Panc1 (cell line): ENCODE results near the gene PKD1. TPM values are rescaled to one million over a fixed set of nuclear protein-coding genes. Genes with fewer than 3 reads are reported as not detected.

Experiments used
- ATAC-seq: fragments of 200-7000 bp; cut with Tn5 transposase; 2 replicates; pipeline ENCODE4 v1.9.1; 2020; ENCODE audit warnings: mild to moderate bottlenecking, moderate library complexity
- BruUV-seq: library from RNA; stranded (reverse); fragments of 400-500 nt; replicated peaks from 2 replicates; lab custom pipeline; 2021; lab: Mats Ljungman, UMichigan
- CTCF ChIA-PET: fragments of 300-600 bp; sonication (Branson Sonifier 250); formaldehyde crosslinking; loops from one replicate; lab custom pipeline; 2022; ENCODE audit warnings: antibody characterized with exemption; lab: Charles Lee
- POLR2A ChIA-PET: fragments of 300-600 bp; sonication (Branson Sonifier 250); formaldehyde crosslinking; loops from one replicate; lab custom pipeline; 2022; ENCODE audit warnings: antibody characterized with exemption; lab: Charles Lee
- DNase-seq: peaks from one replicate; pipeline ENCODE4 v3.0.0-alpha.2; 2010; ENCODE audit warnings: low read depth, low spot score
- H3K27ac ChIP-seq: 2 replicates; pipeline ENCODE4 v1.5.1; 2011; ENCODE audit warnings: mild to moderate bottlenecking, low read length, inconsistent platforms
- H3K27me3 ChIP-seq: fragments of 200-500 bp; sonication (Bioruptor generic); 2 replicates; pipeline ENCODE4 v1.6.0; 2014; ENCODE audit warnings: low read length, inconsistent platforms; ENCODE audit not compliant: control insufficient read depth, insufficient read depth
- H3K36me3 ChIP-seq: fragments of 200-500 bp; sonication (Bioruptor generic); 2 replicates; pipeline ENCODE4 v1.5.1; 2014; ENCODE audit warnings: inconsistent platforms, mild to moderate bottlenecking, low read length, moderate library complexity; ENCODE audit not compliant: control insufficient read depth, insufficient read depth
- H3K4me1 ChIP-seq: 2 replicates; pipeline ENCODE4 v1.5.1; 2011; ENCODE audit warnings: inconsistent platforms, mild to moderate bottlenecking, low read length, moderate library complexity; ENCODE audit not compliant: control insufficient read depth, insufficient read depth
- H3K4me3 ChIP-seq, 2 experiments: 2 replicates each; pipeline ENCODE4 v1.5.1; 2011 to 2012; ENCODE audit warnings: low read depth in 2 of 2, low read length in 2 of 2, mild to moderate bottlenecking in 2 of 2, inconsistent platforms in 1 of 2, moderate library complexity in 1 of 2
- H3K9me3 ChIP-seq: fragments of 200-500 bp; sonication (Bioruptor generic); 2 replicates; pipeline ENCODE4 v1.5.1; 2014; ENCODE audit warnings: low read depth, mild to moderate bottlenecking, inconsistent platforms, low read length, moderate library complexity; ENCODE audit not compliant: control insufficient read depth, insufficient read depth
- POLR2AphosphoS5 ChIP-seq: IDR thresholded peaks from 2 replicates; pipeline ENCODE4 v1.6.1; 2012; ENCODE audit warnings: mild to moderate bottlenecking, low read depth, low read length, moderate library complexity
- SIN3A ChIP-seq: IDR thresholded peaks from 2 replicates; pipeline ENCODE4 v1.6.1; 2012; ENCODE audit warnings: low read depth, mild to moderate bottlenecking, low read length, moderate library complexity, borderline replicate concordance; ENCODE audit not compliant: insufficient read depth
- TCF7L2 ChIP-seq: IDR thresholded peaks from 2 replicates; pipeline ENCODE4 v1.6.1; 2011; ENCODE audit warnings: mild to moderate bottlenecking, low read depth, low read length, inconsistent platforms
- in situ Hi-C: cut with HindIII; loops from 2 replicates; pipeline ENCODE4 v1.10.0; 2016; ENCODE audit warnings: low sequenced_read_pairs, low pct_unique_long_range_greater_than_20kb
- intact Hi-C: fragments of 100-400 bp; cut with micrococcal nuclease; formaldehyde crosslinking; loops from one replicate; pipeline ENCODE4 v1.10.0; 2022; ENCODE audit not compliant: unreplicated experiment
- total RNA-seq: library from RNA; stranded (reverse); gene quantifications from one replicate; pipeline ENCODE4 v1.2.1, GENCODE V29; 2021; ENCODE audit not compliant: unreplicated experiment
- TF ChIP-seq, protein P1 (sequence below), 2 experiments: IDR thresholded peaks; 2 replicates each; pipeline ENCODE4 v1.6.1; 2011 to 2012; ENCODE audit warnings: low read depth in 2 of 2, control low read depth in 1 of 2, low read length in 1 of 2, mild to moderate bottlenecking in 1 of 2, moderate library complexity in 1 of 2; ENCODE audit not compliant: insufficient read depth in 1 of 2
- TF ChIP-seq, protein P2 (sequence below): fragments of 450-650 bp; IDR thresholded peaks from 2 replicates; pipeline ENCODE4 v1.5.1; 2017; ENCODE audit warnings: mild to moderate bottlenecking

PKD1 gene
- total RNA-seq, 1 experiment from 2014 or later: 279 TPM

DNA sequence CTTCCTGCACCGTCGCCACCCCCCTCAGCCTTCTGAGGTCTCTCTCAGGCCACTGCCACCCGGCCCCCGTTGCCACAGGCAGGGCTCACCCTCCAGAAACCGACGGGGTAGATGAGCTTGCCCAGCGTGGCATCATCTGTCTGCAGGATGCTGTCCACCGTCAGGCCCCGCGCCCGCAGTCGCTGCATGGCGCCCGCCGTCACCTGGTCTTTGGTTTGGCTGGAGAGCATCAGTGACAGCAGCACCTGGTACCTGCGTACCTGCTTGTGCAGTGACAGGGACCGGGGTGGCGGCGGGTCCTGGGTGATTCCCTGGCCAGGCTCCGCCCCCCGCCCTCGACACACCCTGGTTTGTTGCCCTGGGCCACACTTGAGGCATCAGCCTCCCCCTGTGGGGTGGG is 91.2 kb downstream of the PKD1 start:
- intact Hi-C loops (no loop called here), in situ Hi-C loops (no loop called here)
- Histone ChIP-seq H3K4me1 (peaks cover 39% of the 10 kb centered on the region), H3K27me3 (no peaks in the 10 kb centered on the region), H3K27ac (no peak overlapping the region), H3K9me3 (no peaks in the 10 kb centered on the region), H3K4me3 (no peak overlapping the region), H3K36me3 (no peaks in the 10 kb centered on the region; the same call in 1 of the 2 replicates)
- TF ChIP-seq, protein P1, sequence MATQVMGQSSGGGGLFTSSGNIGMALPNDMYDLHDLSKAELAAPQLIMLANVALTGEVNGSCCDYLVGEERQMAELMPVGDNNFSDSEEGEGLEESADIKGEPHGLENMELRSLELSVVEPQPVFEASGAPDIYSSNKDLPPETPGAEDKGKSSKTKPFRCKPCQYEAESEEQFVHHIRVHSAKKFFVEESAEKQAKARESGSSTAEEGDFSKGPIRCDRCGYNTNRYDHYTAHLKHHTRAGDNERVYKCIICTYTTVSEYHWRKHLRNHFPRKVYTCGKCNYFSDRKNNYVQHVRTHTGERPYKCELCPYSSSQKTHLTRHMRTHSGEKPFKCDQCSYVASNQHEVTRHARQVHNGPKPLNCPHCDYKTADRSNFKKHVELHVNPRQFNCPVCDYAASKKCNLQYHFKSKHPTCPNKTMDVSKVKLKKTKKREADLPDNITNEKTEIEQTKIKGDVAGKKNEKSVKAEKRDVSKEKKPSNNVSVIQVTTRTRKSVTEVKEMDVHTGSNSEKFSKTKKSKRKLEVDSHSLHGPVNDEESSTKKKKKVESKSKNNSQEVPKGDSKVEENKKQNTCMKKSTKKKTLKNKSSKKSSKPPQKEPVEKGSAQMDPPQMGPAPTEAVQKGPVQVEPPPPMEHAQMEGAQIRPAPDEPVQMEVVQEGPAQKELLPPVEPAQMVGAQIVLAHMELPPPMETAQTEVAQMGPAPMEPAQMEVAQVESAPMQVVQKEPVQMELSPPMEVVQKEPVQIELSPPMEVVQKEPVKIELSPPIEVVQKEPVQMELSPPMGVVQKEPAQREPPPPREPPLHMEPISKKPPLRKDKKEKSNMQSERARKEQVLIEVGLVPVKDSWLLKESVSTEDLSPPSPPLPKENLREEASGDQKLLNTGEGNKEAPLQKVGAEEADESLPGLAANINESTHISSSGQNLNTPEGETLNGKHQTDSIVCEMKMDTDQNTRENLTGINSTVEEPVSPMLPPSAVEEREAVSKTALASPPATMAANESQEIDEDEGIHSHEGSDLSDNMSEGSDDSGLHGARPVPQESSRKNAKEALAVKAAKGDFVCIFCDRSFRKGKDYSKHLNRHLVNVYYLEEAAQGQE (IDR thresholded peaks at IDR 0.05; ENCODE audit: insufficient read depth in 1 of 2, low read depth in 2 of 2, low read length in 1 of 2): no peak
- TF ChIP-seq SIN3A: no peak
- TF ChIP-seq, protein P2, sequence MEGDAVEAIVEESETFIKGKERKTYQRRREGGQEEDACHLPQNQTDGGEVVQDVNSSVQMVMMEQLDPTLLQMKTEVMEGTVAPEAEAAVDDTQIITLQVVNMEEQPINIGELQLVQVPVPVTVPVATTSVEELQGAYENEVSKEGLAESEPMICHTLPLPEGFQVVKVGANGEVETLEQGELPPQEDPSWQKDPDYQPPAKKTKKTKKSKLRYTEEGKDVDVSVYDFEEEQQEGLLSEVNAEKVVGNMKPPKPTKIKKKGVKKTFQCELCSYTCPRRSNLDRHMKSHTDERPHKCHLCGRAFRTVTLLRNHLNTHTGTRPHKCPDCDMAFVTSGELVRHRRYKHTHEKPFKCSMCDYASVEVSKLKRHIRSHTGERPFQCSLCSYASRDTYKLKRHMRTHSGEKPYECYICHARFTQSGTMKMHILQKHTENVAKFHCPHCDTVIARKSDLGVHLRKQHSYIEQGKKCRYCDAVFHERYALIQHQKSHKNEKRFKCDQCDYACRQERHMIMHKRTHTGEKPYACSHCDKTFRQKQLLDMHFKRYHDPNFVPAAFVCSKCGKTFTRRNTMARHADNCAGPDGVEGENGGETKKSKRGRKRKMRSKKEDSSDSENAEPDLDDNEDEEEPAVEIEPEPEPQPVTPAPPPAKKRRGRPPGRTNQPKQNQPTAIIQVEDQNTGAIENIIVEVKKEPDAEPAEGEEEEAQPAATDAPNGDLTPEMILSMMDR: no peak
- no peak for TF ChIP-seq TCF7L2
- TF ChIP-seq POLR2AphosphoS5: no peak
- DNase-seq (no peak), ATAC-seq (no peak)
- ChIA-PET CTCF (no interaction called here), POLR2A (interaction anchor here (0.6 to 0.7 kb wide), 2 partner anchors 22 to 33 kb away, joined by 3 to 5 read pairs; no protein-coding TSS in a partner anchor)
- no TSS peak for BruUV-seq

DNA sequence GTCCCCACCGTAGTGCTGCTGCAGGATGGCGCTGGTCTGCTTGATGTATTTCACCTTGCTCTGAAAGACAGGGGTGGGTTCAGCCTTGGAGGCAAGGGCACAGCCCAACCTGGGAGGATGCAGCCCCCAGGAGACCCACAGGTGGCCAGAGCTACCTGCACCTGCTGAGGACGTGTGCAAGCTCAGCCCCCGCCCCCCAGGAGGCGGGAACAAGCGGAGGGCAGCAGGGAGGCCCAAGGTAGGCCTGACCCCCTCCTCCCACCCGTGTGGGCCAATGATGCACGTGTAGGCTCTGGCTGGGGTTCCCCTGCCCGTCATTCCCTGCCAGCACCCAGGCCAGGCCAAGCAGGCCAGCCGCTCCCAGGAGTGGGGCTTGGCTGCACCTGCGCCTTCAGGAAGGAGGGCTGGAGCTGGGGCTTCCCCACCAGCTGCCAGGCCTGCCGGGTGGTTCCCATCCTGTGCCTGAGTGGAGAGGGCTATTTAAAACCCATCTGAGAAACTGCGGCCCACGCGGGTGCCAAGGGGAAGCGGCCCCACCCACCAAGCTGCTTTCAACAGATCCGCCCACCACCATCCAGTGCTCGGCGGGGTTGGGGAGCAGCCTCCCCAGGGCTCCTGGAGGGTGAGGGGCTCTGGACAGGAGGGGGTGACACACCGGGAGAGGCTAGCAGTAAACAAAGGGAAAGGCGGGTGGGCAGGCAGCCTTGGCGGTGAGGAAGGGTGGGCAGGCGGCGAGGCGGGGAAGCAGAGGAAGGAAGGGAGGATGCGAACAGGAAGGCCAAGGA is 91.8 kb downstream of the PKD1 start:
- Histone ChIP-seq H3K9me3 (no peaks in the 10 kb centered on the region), H3K4me3 (no peak overlapping the region), H3K27me3 (no peaks in the 10 kb centered on the region), H3K4me1 (peaks cover 46% of the 10 kb centered on the region), H3K36me3 (no peaks in the 10 kb centered on the region; the same call in 1 of the 2 replicates), H3K27ac (no peak overlapping the region)
- DNase-seq: no peak
- ChIA-PET CTCF (interaction anchor here (0.8 kb wide), 1 partner anchor 41 kb away, joined by 8 read pairs; no protein-coding TSS in a partner anchor), POLR2A (no interaction called here)
- in situ Hi-C loops: no loop called here
- ATAC-seq: no peak
- TF ChIP-seq, protein P1 (IDR thresholded peaks at IDR 0.05; ENCODE audit: insufficient read depth in 1 of 2, low read depth in 2 of 2, low read length in 1 of 2): no peak
- TF ChIP-seq POLR2AphosphoS5 (no peak), SIN3A (no peak), TCF7L2 (no peak)
- TF ChIP-seq, protein P2: no peak
- no TSS peak for BruUV-seq
- intact Hi-C loops: no loop called here
